HepG2 (cell line): ENCODE measurements around the gene GRB7. TPM values are rescaled to one million over a fixed set of nuclear protein-coding genes. Genes with fewer than 3 reads are reported as not detected.

Source experiments
- ATM ChIP-seq: fragments of 450-650 bp; IDR thresholded peaks from 2 replicates; pipeline ENCODE4 v1.7.1; 2017; ENCODE audit warnings: mild to moderate bottlenecking, borderline replicate concordance
- CCDC6 ChIP-seq: sonication (generic); formaldehyde crosslinking; IDR thresholded peaks from 2 replicates; pipeline ENCODE4 v1.8.1; 2022; ENCODE audit warnings: mild to moderate bottlenecking, missing genetic modification reagents, moderate library complexity
- ISX ChIP-seq: sonication (generic); formaldehyde crosslinking; conservative IDR thresholded peaks from 2 replicates; pipeline ENCODE4 v1.5.0; 2020; ENCODE audit warnings: missing genetic modification reagents
- KDM3A ChIP-seq: IDR thresholded peaks from 2 replicates; pipeline ENCODE4 v1.6.1; 2018; ENCODE audit warnings: low read depth, missing compliant biosample characterization
- RARG ChIP-seq: sonication (generic); formaldehyde crosslinking; IDR thresholded peaks from 2 replicates; pipeline ENCODE4 v1.4.0; 2020; ENCODE audit warnings: low read depth, mild to moderate bottlenecking, missing genetic modification reagents
- RCOR2 ChIP-seq: IDR thresholded peaks from 2 replicates; pipeline ENCODE4 v1.6.1; 2016; ENCODE audit warnings: missing biosample characterization, missing genetic modification reagents
- RFX1 ChIP-seq: fragments of 450-650 bp; IDR thresholded peaks from 2 replicates; pipeline ENCODE4 v1.6.1; 2017
- RFX5 ChIP-seq: IDR thresholded peaks from 2 replicates; pipeline ENCODE4 v1.6.1; 2011; ENCODE audit warnings: low read depth, low read length, improper control_type of control experiment
- SIX1 ChIP-seq: sonication (generic); formaldehyde crosslinking; IDR thresholded peaks from 2 replicates; pipeline ENCODE4 v1.4.0; 2020; ENCODE audit warnings: missing genetic modification reagents, borderline replicate concordance
- SMARCE1 ChIP-seq: fragments of 450-650 bp; IDR thresholded peaks from 2 replicates; pipeline ENCODE4 v1.6.1; 2017; ENCODE audit warnings: borderline replicate concordance
- ZFP36L1 ChIP-seq: sonication (generic); formaldehyde crosslinking; IDR thresholded peaks from 2 replicates; pipeline ENCODE4 v1.8.0; 2022; ENCODE audit warnings: mild to moderate bottlenecking, missing genetic modification reagents, moderate library complexity
- ZNF121 ChIP-seq: sonication (generic); formaldehyde crosslinking; IDR thresholded peaks from 2 replicates; pipeline ENCODE4 v1.5.0; 2020; ENCODE audit warnings: mild to moderate bottlenecking, missing genetic modification reagents
- ZNF180 ChIP-seq: sonication (generic); formaldehyde crosslinking; IDR thresholded peaks from 2 replicates; pipeline ENCODE4 v1.4.0; 2020; ENCODE audit warnings: low read depth, missing genetic modification reagents, borderline replicate concordance
- ZNF274 ChIP-seq: sonication (generic); formaldehyde crosslinking; IDR thresholded peaks from 2 replicates; pipeline ENCODE4 v1.5.1; 2020; ENCODE audit warnings: mild to moderate bottlenecking, missing genetic modification reagents
- ZNF432 ChIP-seq: sonication (generic); formaldehyde crosslinking; IDR thresholded peaks from 2 replicates; pipeline ENCODE4 v1.5.0; 2020; ENCODE audit warnings: missing genetic modification reagents, mild to moderate bottlenecking, borderline replicate concordance
- ZNF768 ChIP-seq: sonication (generic); formaldehyde crosslinking; IDR thresholded peaks from 2 replicates; pipeline ENCODE4 v1.4.0; 2020; ENCODE audit warnings: missing genetic modification reagents
- polyA plus RNA-seq, 8 experiments: library from polyadenylated mRNA; depleted of rRNA in 3 of 8; stranded (reverse) in 7 of 8; unstranded in 1 of 8; fragments of >200 nt; fragmentation: Illumina TruSeq in 4 of 8; extraction: Trizol in 4 of 8; gene quantifications; 2 replicates each; pipeline versions ENCODE4 v1.2.1 to v1.2.3, GENCODE V29; 2011 to 2016; ENCODE audit warnings: low read depth in 4 of 8, missing spikeins in 1 of 8, mixed read lengths in 1 of 8; ENCODE audit not compliant: insufficient read depth in 1 of 8
- total RNA-seq, 5 experiments: library from RNA; depleted of rRNA; stranded (reverse); fragments of >200 nt; fragmentation: Illumina TruSeq; extraction: Trizol; gene quantifications; 2 replicates each; pipeline ENCODE4 v1.2.3, GENCODE V29; 2016; ENCODE audit warnings: low read depth in 1 of 5
- TF ChIP-seq, protein P1 (sequence below): sonication (generic); formaldehyde crosslinking; IDR thresholded peaks from 2 replicates; pipeline ENCODE4 v1.5.1; 2020; ENCODE audit warnings: missing genetic modification reagents, mild to moderate bottlenecking, borderline replicate concordance
- TF ChIP-seq, protein P2 (sequence below): sonication (generic); formaldehyde crosslinking; IDR thresholded peaks from 2 replicates; pipeline ENCODE4 v1.4.0; 2020; ENCODE audit warnings: low read depth, missing genetic modification reagents
- TF ChIP-seq, protein P3 (sequence below): sonication (generic); formaldehyde crosslinking; IDR thresholded peaks from 2 replicates; pipeline ENCODE4 v1.4.0; 2020; ENCODE audit warnings: missing genetic modification reagents

The GRB7 gene
- total and polyA plus RNA-seq, 2 of the 13 experiments (the other 11 are each of a cell fraction or from before 2014, with no cell fraction given): 60.2 to 77.7 TPM

DNA sequence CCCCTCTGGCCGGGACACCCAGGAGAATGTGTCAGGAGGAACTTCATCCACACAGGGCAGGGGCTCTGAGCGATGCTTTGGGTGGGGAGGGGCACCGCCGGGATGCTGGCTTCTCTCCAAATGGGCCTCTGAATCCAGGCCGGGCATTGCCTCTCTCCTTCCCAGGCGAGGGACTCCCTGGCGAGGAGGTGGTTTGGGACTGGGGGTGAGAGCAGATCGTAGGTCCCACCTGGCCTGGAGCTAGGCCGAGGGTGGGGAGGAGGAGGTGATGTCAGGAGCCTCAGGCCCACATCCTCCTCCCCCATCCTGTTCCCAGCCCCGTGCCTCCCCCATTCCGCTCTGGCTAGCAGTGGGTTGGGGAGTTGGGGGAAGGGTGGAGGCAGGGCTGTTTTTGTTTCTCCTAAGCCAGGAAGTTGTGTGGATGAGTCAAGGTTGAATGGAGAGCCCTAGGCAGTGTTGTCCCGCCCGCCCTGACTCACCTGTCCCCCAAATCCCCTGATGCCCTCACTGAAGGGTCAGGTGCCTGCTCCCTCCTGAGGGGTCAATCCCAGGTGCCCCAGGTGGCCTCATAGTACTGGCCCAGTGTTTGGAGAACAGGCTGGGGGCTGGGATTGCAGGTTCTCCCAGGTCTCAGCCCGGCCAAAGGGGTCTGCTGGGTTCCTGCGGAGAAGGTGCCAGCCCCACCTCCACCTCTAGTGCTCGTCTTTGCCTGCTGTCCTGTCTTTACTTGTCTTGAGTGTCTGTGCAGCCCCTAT is 2.8 kb downstream of the GRB7 start (continued):
- TF ChIP-seq SIX1: peak; percentile 24; the same call in 1 of the 2 replicates
- TF ChIP-seq, protein P1, sequence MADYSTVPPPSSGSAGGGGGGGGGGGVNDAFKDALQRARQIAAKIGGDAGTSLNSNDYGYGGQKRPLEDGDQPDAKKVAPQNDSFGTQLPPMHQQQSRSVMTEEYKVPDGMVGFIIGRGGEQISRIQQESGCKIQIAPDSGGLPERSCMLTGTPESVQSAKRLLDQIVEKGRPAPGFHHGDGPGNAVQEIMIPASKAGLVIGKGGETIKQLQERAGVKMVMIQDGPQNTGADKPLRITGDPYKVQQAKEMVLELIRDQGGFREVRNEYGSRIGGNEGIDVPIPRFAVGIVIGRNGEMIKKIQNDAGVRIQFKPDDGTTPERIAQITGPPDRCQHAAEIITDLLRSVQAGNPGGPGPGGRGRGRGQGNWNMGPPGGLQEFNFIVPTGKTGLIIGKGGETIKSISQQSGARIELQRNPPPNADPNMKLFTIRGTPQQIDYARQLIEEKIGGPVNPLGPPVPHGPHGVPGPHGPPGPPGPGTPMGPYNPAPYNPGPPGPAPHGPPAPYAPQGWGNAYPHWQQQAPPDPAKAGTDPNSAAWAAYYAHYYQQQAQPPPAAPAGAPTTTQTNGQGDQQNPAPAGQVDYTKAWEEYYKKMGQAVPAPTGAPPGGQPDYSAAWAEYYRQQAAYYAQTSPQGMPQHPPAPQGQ: no peak
- TF ChIP-seq ZNF121 (CRISPR knock-in tag): peak; percentile 47; the same call in 1 of the 2 replicates
- TF ChIP-seq RFX1: no peak
- TF ChIP-seq ZNF768 (CRISPR knock-in tag): peak; percentile 45; the same call in 1 of the 2 replicates
- no peak for TF ChIP-seq RARG
- no peak; the same call in 1 of the 2 replicates for TF ChIP-seq KDM3A (CRISPR knock-in tag)
- no peak for TF ChIP-seq ZNF432 (CRISPR knock-in tag)
- no peak for TF ChIP-seq ZNF180 (CRISPR knock-in tag)
- TF ChIP-seq, protein P2, sequence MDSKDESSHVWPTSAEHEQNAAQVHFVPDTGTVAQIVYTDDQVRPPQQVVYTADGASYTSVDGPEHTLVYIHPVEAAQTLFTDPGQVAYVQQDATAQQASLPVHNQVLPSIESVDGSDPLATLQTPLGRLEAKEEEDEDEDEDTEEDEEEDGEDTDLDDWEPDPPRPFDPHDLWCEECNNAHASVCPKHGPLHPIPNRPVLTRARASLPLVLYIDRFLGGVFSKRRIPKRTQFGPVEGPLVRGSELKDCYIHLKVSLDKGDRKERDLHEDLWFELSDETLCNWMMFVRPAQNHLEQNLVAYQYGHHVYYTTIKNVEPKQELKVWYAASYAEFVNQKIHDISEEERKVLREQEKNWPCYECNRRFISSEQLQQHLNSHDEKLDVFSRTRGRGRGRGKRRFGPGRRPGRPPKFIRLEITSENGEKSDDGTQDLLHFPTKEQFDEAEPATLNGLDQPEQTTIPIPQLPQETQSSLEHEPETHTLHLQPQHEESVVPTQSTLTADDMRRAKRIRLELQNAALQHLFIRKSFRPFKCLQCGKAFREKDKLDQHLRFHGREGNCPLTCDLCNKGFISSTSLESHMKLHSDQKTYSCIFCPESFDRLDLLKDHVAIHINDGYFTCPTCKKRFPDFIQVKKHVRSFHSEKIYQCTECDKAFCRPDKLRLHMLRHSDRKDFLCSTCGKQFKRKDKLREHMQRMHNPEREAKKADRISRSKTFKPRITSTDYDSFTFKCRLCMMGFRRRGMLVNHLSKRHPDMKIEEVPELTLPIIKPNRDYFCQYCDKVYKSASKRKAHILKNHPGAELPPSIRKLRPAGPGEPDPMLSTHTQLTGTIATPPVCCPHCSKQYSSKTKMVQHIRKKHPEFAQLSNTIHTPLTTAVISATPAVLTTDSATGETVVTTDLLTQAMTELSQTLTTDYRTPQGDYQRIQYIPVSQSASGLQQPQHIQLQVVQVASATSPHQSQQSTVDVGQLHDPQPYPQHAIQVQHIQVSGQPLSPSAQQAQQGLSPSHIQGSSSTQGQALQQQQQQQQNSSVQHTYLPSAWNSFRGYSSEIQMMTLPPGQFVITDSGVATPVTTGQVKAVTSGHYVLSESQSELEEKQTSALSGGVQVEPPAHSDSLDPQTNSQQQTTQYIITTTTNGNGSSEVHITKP (CRISPR knock-in tag): peak; percentile 71; the same call in 1 of the 2 replicates
- TF ChIP-seq ZFP36L1 (CRISPR knock-in tag): no peak
- no peak for TF ChIP-seq SMARCE1
- no peak for TF ChIP-seq ATM
- TF ChIP-seq RCOR2: 0 out of 2 replicates have a peak, but pooled peaks have one; percentile 32
- TF ChIP-seq ZNF274 (CRISPR knock-in tag): no peak; the same call in 1 of the 2 replicates
- no peak for TF ChIP-seq ISX (CRISPR knock-in tag)
- no peak for TF ChIP-seq RFX5
- no peak for TF ChIP-seq CCDC6 (CRISPR knock-in tag)
- TF ChIP-seq, protein P3, sequence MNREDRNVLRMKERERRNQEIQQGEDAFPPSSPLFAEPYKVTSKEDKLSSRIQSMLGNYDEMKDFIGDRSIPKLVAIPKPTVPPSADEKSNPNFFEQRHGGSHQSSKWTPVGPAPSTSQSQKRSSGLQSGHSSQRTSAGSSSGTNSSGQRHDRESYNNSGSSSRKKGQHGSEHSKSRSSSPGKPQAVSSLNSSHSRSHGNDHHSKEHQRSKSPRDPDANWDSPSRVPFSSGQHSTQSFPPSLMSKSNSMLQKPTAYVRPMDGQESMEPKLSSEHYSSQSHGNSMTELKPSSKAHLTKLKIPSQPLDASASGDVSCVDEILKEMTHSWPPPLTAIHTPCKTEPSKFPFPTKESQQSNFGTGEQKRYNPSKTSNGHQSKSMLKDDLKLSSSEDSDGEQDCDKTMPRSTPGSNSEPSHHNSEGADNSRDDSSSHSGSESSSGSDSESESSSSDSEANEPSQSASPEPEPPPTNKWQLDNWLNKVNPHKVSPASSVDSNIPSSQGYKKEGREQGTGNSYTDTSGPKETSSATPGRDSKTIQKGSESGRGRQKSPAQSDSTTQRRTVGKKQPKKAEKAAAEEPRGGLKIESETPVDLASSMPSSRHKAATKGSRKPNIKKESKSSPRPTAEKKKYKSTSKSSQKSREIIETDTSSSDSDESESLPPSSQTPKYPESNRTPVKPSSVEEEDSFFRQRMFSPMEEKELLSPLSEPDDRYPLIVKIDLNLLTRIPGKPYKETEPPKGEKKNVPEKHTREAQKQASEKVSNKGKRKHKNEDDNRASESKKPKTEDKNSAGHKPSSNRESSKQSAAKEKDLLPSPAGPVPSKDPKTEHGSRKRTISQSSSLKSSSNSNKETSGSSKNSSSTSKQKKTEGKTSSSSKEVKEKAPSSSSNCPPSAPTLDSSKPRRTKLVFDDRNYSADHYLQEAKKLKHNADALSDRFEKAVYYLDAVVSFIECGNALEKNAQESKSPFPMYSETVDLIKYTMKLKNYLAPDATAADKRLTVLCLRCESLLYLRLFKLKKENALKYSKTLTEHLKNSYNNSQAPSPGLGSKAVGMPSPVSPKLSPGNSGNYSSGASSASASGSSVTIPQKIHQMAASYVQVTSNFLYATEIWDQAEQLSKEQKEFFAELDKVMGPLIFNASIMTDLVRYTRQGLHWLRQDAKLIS (CRISPR knock-in tag): peak; percentile 68
